Epithelial cell of proximal tubule (primary cell): ENCODE data around the gene RBM34. TPM values are rescaled to one million over a fixed set of nuclear protein-coding genes. Genes with fewer than 3 reads are reported as not detected.
A peak's percentile ranks its signal among the peaks of the same experiment; 100 is the strongest.
"Not testable (repeated sequence)": the region's sequence is repeated elsewhere in the genome, so short reads cannot be mapped to it uniquely, and the experiment has no call there.

Experiments used
- DNase-seq: peaks from one replicate; pipeline ENCODE4 v3.0.0-alpha.2; 2011; ENCODE audit warnings: low read depth
- H3K4me3 ChIP-seq: 2 replicates; pipeline ENCODE4 v1.5.1; 2011; ENCODE audit warnings: low read depth, mild to moderate bottlenecking, low read length
- total RNA-seq: library from RNA; depleted of rRNA; stranded (reverse); fragments of >200 nt; gene quantifications from 2 replicates; pipeline ENCODE4 v1.2.3, GENCODE V29; 2015
- TF ChIP-seq, protein P1 (sequence below): conservative IDR thresholded peaks from 2 replicates; pipeline ENCODE4 v1.5.1; 2012; ENCODE audit warnings: low read depth, mild to moderate bottlenecking, low read length

Gene RBM34
- total RNA-seq, 1 donor from 2014 or later: 87.2 TPM

DNA sequence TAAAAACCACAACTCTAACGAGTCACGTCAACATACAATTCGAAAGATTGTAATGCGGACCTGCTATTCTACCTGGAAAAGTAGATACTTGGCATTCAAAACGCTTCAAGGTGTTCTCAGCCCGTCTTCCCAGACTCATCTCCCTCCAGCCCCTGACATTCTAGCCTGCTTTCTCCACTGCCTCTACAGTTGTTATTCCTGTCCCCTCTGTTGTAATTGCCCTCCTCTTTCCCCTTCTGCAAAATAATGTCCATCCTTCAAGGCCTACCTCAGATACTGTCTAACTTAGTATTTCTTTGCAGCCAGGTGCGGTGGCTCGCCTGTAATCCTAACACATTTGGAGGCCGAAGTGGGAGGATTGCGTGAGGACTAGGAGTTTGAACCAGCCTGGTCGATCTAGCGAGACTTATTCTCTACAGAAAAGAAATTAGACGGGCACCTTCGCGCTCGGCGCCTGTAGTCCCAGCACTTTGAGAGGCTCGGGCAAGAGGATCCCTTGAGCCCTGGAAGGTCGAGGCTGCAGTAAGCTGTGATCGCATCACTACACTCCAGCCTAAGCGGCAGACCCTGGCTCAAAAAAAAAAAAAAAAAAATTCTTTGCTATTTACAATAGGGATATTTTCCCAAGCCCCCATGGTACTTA, 756 bp upstream of the RBM34 start:
- DNase-seq: no peak
- peak overlapping the region; percentile 76 for H3K4me3 ChIP-seq
- TF ChIP-seq, protein P1, sequence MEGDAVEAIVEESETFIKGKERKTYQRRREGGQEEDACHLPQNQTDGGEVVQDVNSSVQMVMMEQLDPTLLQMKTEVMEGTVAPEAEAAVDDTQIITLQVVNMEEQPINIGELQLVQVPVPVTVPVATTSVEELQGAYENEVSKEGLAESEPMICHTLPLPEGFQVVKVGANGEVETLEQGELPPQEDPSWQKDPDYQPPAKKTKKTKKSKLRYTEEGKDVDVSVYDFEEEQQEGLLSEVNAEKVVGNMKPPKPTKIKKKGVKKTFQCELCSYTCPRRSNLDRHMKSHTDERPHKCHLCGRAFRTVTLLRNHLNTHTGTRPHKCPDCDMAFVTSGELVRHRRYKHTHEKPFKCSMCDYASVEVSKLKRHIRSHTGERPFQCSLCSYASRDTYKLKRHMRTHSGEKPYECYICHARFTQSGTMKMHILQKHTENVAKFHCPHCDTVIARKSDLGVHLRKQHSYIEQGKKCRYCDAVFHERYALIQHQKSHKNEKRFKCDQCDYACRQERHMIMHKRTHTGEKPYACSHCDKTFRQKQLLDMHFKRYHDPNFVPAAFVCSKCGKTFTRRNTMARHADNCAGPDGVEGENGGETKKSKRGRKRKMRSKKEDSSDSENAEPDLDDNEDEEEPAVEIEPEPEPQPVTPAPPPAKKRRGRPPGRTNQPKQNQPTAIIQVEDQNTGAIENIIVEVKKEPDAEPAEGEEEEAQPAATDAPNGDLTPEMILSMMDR: no peak

DNA sequence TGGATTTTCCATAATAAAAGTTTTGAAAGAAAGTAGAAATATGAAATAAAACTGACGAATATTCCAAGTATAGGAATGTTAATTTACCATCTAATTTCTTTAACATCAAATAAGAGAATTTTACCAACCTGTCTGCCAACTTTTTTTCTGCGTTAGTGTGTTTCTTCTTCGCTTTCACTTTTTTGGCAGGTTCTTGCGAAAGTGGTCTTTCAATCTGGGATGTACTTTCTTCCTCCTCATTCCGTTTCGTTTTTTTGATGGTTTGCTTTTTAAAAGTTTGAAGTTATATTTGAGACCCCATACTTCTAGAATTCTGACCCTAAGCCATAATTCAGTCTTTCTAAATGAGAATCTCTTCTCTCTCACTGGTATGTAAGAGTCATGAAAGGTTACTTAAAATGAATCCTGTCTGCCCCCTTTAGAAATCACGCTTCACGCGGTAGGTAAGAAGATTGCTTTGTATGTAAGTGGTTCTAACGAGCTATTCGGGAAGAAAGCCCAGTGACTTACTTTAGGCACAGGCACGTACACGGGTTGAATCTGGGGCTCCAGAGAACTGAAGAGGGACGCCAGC, 580 bp downstream of the RBM34 start:
- peak overlapping the region; percentile 76 for H3K4me3 ChIP-seq
- peak; percentile 38 for DNase-seq
- TF ChIP-seq, protein P1: no peak

DNA sequence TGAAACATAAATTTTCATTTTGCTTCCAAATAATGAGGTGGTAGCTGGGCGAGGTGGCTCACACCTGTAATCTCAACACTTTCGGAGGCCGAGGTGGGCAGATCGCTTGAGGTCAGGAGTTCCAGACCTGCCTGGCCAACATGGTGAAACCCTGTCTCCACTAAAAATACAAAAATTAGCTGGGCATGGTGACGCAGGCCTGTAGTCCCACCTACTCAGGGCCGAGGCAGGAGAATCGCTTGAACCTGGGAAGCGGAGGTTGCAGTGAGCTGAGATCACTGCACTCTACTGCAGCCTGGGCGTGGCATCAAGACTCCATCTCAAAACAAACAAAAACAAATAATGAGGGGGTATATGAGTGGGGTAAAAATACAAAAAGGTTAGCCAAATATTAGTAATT, 1.1 kb downstream of the RBM34 start:
- H3K4me3 ChIP-seq: peak overlapping the region; percentile 76
- DNase-seq: not testable (repeated sequence)

DNA sequence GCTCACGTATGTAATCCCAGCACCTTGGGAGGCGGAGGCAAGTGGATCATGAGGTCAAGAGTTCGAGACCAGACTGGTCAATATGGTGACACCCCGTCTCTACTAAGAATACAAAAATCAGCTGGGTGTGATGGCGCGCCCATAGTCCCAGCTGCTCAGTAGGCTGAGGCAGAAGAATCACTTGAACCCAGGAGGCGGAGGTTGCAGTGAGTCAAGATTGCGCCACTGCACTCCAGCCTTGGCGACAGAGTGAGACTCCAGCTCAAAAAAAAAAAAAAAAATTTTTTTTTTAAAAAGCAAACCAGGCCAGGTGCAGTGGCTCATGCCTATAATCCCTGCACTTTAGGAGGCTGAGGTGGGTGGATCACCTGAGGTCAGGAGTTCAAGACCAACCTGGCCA, 1.8 kb downstream of the RBM34 start:
- not testable (repeated sequence) for H3K4me3 ChIP-seq, DNase-seq

DNA sequence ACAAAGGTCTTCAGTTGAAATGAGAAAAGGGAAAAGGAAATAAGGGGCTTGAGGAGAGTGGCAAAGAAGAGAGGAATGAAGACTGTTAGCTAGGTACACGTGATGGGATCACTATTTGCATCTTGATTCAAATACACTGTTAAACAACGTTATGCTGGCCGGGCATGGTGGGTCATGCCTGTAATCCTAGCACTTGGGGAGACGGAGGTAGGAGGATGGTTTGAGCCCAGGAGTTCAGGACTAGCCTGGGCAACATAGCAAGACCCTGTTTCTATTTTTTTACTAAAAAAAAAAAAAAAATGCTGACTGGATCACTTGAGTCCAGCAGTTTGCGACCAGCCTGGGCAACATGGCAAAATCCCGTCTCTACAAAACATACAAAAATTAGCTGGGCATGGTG, 2.4 kb downstream of the RBM34 start:
- no peak for DNase-seq
- H3K4me3 ChIP-seq: no peak overlapping the region
- TF ChIP-seq, protein P1: no peak

DNA sequence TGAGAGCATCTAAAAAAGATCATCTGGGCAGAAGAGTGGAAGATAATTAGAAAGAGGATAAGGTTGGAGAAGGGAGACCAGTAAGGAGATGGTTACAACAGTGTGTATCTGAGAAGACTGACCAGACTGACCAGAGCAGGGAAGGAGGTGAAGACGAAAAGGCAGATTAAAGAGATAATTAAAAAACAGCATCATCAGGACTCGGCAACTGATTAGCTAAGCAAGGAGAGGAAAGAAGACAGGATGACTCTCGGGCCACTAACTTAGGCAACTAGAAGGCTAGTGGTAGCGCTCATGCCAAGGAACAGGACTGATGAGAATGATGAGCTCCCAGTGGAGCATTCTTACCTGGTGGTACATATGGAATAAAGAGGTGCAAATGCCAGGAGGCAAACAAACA, 3.9 kb downstream of the RBM34 start:
- DNase-seq: no peak
- no peak overlapping the region for H3K4me3 ChIP-seq
- TF ChIP-seq, protein P1: no peak

DNA sequence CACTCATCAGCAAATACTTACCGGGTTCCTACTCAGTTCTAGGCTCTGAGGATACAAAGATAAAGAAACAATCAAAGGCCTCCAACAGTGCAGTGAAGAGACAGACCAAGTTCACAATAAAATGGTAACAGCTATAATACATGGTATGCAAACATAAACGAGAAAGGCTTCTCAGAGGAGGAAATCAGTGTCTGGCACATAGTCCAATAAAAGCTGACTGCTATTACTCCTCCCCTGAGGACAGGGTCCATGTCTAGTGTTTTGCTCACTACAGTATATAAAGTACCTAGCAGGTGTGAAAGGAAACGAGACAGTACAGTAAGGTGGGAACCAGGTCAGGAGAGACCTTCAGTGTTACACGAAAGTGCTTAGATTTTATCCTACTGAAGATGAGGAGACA, 4.3 kb downstream of the RBM34 start:
- no peak overlapping the region for H3K4me3 ChIP-seq
- DNase-seq: no peak
- TF ChIP-seq, protein P1: no peak

DNA sequence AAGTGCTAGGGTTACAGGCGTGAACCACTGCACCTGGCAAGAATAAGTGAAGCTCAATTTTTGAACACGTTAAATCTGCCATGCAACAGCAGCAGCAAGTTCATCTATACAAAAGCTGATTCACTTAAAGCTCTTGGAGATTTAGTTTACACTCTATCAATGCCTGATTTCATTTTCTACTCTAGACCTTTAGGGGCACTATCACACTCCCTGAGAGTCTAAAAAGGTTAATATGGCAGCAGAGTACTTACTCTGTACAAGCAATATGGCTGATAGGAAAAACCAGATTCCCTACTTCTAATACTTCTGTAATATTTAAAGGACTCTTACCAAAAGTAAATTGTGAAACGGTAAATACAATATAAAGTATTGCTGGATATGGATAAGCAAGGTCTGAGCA, 4.8 kb downstream of the RBM34 start:
- DNase-seq: no peak
- TF ChIP-seq, protein P1: no peak
- H3K4me3 ChIP-seq: no peak overlapping the region
